Stimulated activated CD4-positive, alpha-beta T cell treated with anti-CD3 and anti-CD28 coated beads, Interleukin-15, amount 100 ng/mL, for 1 hour (primary cell): ENCODE results near the gene LGALS3BP.

Experiments
- DNase-seq, 2 donors: peaks; one replicate each; pipeline ENCODE4 v3.0.0-alpha.2; 2020; ENCODE audit warnings: low read depth in 1 of 2, low spot score in 1 of 2

Gene LGALS3BP

GRCh38 chr17:79014158-79014758 is 34.5 kb upstream of the LGALS3BP start:
- no peak for DNase-seq

GRCh38 chr17:79012563-79013134 is 32.9 kb upstream of the LGALS3BP start:
- DNase-seq = no peak

GRCh38 chr17:79011451-79012147 is 31.9 kb upstream of the LGALS3BP start:
- DNase-seq = no peak

- no peak for DNase-seq
These were observed 30.6 kb upstream of the LGALS3BP start for GRCh38 chr17:79010304-79010646.

- DNase-seq = peak; percentile 74 to 75
These were observed 29.9 kb upstream of the LGALS3BP start, which contains the start of gene CANT1 for GRCh38 chr17:79009397-79010303. Gene CANT1, minus strand, starts transcription at chr17:79009764. Its CDS starts 12,142 bp downstream, at chr17:78997622.

GRCh38 chr17:79008666-79009387 is 29.1 kb upstream of the LGALS3BP start:
- no peak for DNase-seq

GRCh38 chr17:79007504-79008381 is 28.0 kb upstream of the LGALS3BP start:
- no peak for DNase-seq

GRCh38 chr17:79006794-79007503 is 27.2 kb upstream of the LGALS3BP start:
- no peak for DNase-seq

- DNase-seq = no peak
These were observed 26.3 kb upstream of the LGALS3BP start for GRCh38 chr17:79006046-79006445.

- DNase-seq = no peak
These were observed 25.5 kb upstream of the LGALS3BP start for GRCh38 chr17:79005063-79005861.

GRCh38 chr17:79003661-79004411 is 24.1 kb upstream of the LGALS3BP start:
- DNase-seq = no peak

GRCh38 chr17:79002796-79003593 is 23.3 kb upstream of the LGALS3BP start:
- DNase-seq = no peak

GRCh38 chr17:79002291-79002690 is 22.6 kb upstream of the LGALS3BP start:
- no peak for DNase-seq

GRCh38 chr17:79001190-79002020 is 21.7 kb upstream of the LGALS3BP start:
- no peak for DNase-seq

- no peak for DNase-seq
These were observed 20.9 kb upstream of the LGALS3BP start for GRCh38 chr17:79000396-79001189.
